IgD-negative memory B cell (primary cell): ENCODE measurements around the gene CATSPER1. TPM values are rescaled to one million over a fixed set of nuclear protein-coding genes. Genes with fewer than 3 reads are reported as not detected.

Experiments
- H3K27ac Mint-ChIP-seq, 3 donors: one replicate each; pipeline ENCODE4 v1.8.0; 2020 to 2022; ENCODE audit warnings: mild to moderate bottlenecking in 3 of 3, mixed read lengths in 3 of 3, moderate library complexity in 1 of 3
- H3K27me3 Mint-ChIP-seq: one replicate; pipeline ENCODE4 v1.8.0; 2021; ENCODE audit warnings: mixed read lengths
- H3K36me3 Mint-ChIP-seq: one replicate; pipeline ENCODE4 v1.8.0; 2020; ENCODE audit warnings: mild to moderate bottlenecking, mixed read lengths
- H3K4me1 Mint-ChIP-seq, 3 donors: one replicate each; pipeline ENCODE4 v1.8.0; 2020 to 2022; ENCODE audit warnings: mixed read lengths in 3 of 3, mild to moderate bottlenecking in 1 of 3
- H3K4me3 Mint-ChIP-seq, 4 donors: one replicate each; pipeline ENCODE4 v1.8.0; 2020 to 2022; ENCODE audit warnings: mild to moderate bottlenecking in 4 of 4, mixed read lengths in 4 of 4, moderate library complexity in 3 of 4
- H3K9me3 Mint-ChIP-seq, 3 donors: one replicate each; pipeline ENCODE4 v1.8.0; 2020 to 2021; ENCODE audit warnings: mixed read lengths in 3 of 3, mild to moderate bottlenecking in 1 of 3
- polyA plus RNA-seq: library from polyadenylated mRNA; unstranded; fragments of 300-500 nt; fragmentation: Illumina TruSeq; gene quantifications from one replicate; pipeline ENCODE4 v1.2.3, GENCODE V29; 2021

CATSPER1 gene
- not detected for polyA plus RNA-seq

DNA sequence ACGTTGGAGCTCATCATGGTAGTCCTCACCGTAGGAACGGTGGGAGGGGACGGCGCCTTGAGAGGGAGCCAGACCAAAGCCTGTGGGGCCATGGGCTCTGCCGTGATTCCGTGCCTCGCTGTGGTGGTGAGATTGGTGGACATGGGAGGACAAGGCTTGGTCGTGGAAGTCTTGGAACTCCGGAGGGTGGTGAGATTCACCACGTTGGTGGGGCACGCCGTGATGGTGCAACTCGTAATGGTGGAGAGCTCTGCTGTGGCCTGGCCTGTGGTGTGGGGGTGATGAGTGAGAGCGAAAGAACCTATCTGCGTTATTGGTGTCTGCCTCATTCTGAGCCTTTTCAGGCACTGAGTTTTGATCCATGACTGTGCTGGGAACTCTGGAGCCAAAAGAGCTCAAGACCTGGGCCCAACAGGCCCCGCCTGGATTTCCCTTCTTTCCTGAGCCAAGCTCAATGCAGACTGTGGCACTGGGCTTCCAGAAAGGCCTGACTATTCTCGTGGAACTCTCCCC lies at the start of gene CATSPER1:
Gene CATSPER1, minus strand, starts transcription at position 463 of the 513 bp plus-strand sequence. Its CDS starts 100 bp downstream, at position 363.
- no peak within 1 kb of the TSS for H3K4me3 Mint-ChIP-seq
- H3K27ac Mint-ChIP-seq: peak within 1 kb of the TSS in 1 of 3 donors; percentile 74
- H3K9me3 Mint-ChIP-seq: no peaks in the 10 kb centered on the region
- H3K4me1 Mint-ChIP-seq: peaks cover 2 to 5% (median 2%) of the 10 kb centered on the region in 3 donors
- peaks cover 1% of the 10 kb centered on the region for H3K36me3 Mint-ChIP-seq
- no peaks in the 10 kb centered on the region for H3K27me3 Mint-ChIP-seq

DNA sequence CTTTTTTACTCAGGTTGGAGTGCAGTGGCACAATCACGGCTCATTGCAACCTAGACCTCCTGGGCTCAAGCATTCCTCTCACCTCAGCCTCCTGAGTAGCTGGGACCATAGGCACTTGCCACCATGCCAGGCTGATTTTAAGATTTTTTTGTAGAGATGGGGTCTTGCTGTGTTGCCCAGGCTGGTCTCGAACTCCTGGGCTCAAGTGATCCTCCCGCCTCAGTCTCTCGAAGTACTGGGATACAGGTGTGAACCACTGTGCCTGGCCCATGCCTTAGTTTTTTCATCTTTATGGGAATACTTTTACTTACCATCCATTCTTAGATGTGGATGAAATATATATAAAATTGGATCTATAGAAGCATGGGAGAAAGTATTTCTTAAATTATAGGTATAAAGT lies 49.0 kb upstream of the CATSPER1 start:
- peaks cover 13% of the 10 kb centered on the region for H3K36me3 Mint-ChIP-seq
- H3K9me3 Mint-ChIP-seq: no peaks in the 10 kb centered on the region
- H3K27ac Mint-ChIP-seq: no peak overlapping the region
- peaks cover 44 to 66% (median 51%) of the 10 kb centered on the region in 3 donors for H3K4me1 Mint-ChIP-seq
- no peaks in the 10 kb centered on the region for H3K27me3 Mint-ChIP-seq
- H3K4me3 Mint-ChIP-seq: no peak overlapping the region

DNA sequence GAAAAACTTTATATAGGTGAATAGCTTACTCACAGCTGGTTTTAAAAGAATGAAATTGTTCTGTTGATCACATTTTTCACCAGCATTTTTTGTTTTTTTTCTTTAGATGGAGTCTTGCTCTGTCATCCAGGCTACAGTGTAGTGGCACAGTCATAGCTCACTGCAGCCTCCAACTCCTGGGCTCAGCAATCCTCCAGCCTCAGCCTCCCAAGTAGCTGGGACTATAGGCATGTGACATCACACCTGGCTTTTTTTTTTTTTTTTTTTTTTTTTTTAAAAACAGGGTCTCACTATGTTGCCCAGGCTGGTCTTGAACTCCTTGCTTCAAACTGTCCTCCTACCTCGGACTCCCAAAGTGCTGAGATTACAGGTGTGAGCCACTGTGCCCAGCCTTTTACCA lies 47.4 kb upstream of the CATSPER1 start:
- H3K4me3 Mint-ChIP-seq: peak overlapping the region in 3 of 4 donors; percentile 31 to 99 (median 81)
- H3K9me3 Mint-ChIP-seq: no peaks in the 10 kb centered on the region
- H3K36me3 Mint-ChIP-seq: peaks cover 13% of the 10 kb centered on the region
- H3K27me3 Mint-ChIP-seq: no peaks in the 10 kb centered on the region
- peaks cover 42 to 59% (median 45%) of the 10 kb centered on the region in 3 donors for H3K4me1 Mint-ChIP-seq
- peak overlapping the region; percentile 45 to 98 (median 67) for H3K27ac Mint-ChIP-seq

DNA sequence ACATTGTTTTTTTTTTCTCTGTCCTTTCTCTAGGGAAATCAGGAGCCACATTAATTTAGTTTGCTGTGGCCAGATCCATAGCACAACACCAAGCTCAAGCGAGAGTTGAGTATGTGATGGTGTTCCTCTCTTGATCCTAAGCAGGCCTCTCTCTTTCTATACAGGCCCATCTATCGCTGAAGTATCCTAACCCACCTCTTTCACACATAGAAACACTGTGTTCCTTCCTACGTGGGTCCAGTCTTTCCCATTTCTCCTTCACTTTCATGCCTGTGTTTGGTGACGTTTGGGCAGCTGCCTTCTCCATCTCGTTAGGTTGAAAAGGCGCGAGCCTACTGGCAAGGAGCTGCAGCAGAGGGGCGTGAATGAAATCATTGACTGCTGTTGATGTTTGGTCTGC lies 46.2 kb upstream of the CATSPER1 start:
- Mint-ChIP-seq H3K9me3 (no peaks in the 10 kb centered on the region), H3K4me1 (peaks cover 39 to 56% (median 43%) of the 10 kb centered on the region in 3 donors), H3K36me3 (peaks cover 13% of the 10 kb centered on the region), H3K27ac (peak overlapping the region; percentile 7 to 98 (median 67)), H3K4me3 (peak overlapping the region; percentile 89 to 99 (median 98)), H3K27me3 (no peaks in the 10 kb centered on the region)

DNA sequence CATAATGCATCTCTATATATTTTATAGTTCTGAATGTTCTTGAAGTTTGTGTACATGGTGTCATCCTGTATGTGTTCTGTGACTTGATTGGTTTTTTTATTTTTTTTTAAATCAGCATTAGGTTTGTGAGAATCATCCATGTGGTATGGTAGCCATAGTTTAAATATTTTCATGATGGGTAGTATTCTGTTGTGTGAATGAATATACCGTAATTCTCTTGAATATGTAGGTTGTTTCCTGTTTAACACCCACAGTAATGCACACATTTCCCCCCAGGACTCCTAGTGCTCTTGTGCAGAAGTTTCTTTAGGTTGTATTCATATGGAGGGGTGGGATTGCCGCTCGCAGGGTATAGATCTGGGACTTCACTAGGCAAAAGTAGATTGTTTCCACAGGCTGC lies 45.8 kb upstream of the CATSPER1 start:
- Mint-ChIP-seq H3K4me1 (peaks cover 39 to 56% (median 44%) of the 10 kb centered on the region in 3 donors), H3K9me3 (no peaks in the 10 kb centered on the region), H3K27me3 (no peaks in the 10 kb centered on the region), H3K36me3 (peaks cover 13% of the 10 kb centered on the region), H3K27ac (peak overlapping the region; percentile 61 to 98 (median 97)), H3K4me3 (peak overlapping the region; percentile 89 to 99 (median 98))

DNA sequence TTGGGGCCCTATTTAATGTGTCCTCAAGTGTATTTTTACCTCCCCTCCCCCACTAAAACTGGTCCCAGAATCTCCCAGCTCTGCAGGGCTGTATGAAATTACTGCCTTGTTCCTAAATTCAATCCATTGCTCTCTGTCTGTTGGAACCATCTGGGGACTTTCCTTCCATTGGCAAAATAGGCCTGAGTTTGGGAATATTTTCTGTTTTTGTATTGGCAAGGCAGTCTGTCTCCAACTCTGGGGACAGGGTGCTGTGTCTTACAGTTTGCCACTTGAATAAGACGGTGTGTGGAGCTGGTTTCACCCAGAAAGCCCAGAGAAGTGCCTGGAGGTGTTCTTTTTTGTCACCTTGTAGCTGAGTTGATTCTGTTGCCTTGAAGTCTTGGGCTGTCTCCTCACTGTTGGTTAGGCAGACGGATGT lies 45.1 kb upstream of the CATSPER1 start:
- Mint-ChIP-seq H3K4me1 (peaks cover 43 to 55% (median 44%) of the 10 kb centered on the region in 3 donors), H3K36me3 (peaks cover 9% of the 10 kb centered on the region), H3K4me3 (peak overlapping the region; percentile 89 to 99 (median 98)), H3K27me3 (no peaks in the 10 kb centered on the region), H3K9me3 (no peaks in the 10 kb centered on the region), H3K27ac (peak overlapping the region; percentile 94 to 98 (median 97))

DNA sequence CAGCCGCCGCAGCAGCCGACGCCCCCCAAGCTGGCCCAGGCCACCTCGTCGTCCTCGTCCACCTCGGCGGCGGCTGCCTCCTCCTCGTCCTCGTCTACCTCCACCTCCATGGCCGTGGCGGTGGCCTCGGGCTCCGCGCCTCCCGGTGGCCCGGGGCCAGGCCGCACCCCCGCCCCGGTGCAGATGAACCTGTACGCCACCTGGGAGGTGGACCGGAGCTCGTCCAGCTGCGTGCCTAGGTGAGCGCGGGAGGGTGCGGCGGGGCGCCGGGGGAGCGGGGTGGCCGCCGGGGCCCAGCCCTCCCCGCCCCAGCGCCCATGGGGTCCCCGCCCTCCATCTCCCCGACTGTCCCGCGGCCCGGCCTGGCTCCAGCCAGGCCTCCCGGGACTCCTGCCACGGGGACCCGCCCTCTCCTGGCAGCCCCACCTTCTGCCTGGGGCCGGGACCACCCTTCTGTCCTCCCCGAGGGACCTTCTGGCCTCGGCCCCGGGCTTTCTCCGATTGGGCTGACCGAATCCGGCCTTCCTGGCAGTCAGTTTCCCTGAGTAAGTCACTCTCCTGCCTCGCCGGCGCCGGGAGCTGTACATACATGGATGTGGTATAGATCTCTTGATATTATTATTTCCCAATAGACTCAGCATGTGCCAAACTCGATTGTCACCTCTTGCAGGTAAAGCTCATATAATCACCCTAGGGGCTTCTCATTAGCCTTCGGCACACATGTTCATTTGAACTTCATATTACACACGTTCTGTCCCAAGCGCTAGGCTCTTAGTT lies 44.5 kb upstream of the CATSPER1 start:
- peaks cover 12% of the 10 kb centered on the region for H3K36me3 Mint-ChIP-seq
- peaks cover 43 to 51% (median 48%) of the 10 kb centered on the region in 3 donors for H3K4me1 Mint-ChIP-seq
- H3K27ac Mint-ChIP-seq: peak overlapping the region; percentile 94 to 98 (median 97)
- H3K9me3 Mint-ChIP-seq: no peaks in the 10 kb centered on the region
- peak overlapping the region; percentile 89 to 99 (median 98) for H3K4me3 Mint-ChIP-seq
- no peaks in the 10 kb centered on the region for H3K27me3 Mint-ChIP-seq

DNA sequence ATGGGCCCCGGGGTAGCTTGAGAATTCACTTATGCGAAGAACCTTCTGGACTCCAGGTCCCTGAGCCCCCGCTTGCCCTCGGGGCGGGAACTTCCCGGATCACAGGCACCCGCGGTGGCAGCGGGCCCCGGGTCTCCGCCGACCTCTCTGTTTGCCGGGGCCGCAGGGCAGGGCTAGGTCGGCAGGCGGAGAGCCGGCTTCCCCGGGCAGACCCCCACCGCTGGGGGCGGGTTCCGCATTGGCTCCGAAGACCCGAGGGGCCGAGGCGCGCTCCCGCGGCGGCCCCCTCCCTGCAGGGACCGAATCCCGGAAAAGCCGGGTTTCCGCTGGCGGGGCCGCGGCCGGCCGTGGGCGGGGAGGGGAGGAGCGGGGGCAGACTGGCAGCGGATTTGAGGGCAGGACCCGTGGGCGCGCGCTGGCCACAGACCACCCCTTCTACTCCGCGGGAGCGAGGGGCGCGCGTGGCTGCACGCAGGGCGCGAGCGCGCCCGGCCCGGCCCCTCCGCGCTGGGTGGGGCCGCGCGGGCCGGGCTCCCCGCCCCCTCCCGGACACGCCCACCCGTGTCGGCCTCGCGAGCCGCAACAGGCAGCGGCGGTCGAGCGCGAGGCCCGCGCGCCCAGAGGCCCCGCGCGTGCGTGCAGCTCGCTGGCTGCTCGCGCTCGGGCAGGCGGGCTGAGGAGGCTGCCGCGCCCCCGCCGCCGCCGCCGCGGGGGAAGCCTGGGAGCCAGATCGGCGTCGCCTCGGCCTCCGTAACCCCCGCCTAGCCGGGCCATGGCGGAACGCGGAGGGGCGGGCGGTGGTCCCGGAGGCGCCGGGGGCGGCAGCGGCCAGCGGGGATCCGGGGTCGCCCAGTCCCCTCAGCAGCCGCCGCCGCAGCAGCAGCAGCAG lies 43.7 kb upstream of the CATSPER1 start, which contains the start of gene PACS1:
Gene PACS1, plus strand, starts transcription at position 558 of the 889 bp plus-strand sequence. Its CDS starts 215 bp downstream, at position 773.
- no peaks in the 10 kb centered on the region for H3K27me3 Mint-ChIP-seq
- H3K4me1 Mint-ChIP-seq: peaks cover 46 to 51% (median 48%) of the 10 kb centered on the region in 3 donors
- peak within 1 kb of the TSS; percentile 97 to 98 (median 97) for H3K27ac Mint-ChIP-seq
- H3K9me3 Mint-ChIP-seq: no peaks in the 10 kb centered on the region
- H3K4me3 Mint-ChIP-seq: peak within 1 kb of the TSS; percentile 90 to 99 (median 98)
- H3K36me3 Mint-ChIP-seq: peaks cover 16% of the 10 kb centered on the region

DNA sequence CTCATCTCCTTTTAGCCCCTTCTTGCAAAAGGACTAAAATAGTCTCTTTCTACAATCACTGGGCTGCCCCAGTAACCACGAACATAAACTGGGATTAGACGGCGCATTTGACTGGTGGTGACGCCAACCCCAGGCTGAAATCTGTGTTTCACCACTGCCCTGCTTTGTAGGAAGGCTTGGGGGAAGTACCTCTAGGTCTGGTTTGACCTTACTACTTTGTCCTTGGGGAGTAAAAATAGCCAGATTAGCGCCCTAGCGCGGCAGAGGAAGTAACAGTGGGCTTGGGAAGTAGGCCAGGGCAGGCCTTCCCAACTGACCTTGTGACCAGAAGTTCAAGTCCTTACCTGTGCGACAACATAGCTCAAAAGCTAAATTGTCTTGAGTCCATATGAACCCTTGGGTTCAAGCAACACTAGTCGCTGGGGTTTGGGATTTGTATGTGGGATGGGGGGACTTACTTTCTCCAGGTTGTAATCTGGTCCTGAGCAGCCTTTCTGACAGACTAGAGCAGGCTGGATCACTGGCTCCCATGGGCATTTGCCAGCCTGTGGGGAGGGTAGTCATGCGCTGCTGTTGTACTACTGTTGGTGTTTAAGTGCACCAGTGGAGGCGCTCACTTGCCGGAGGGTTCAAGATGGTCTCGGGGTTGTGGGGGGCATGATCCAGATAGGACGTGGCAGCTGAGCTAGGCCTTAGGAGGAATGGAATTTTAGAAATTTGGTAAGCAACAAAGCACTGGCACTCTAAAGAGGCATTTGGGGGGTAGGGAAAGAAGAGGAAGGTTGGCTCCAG lies 42.8 kb upstream of the CATSPER1 start:
- Mint-ChIP-seq H3K4me1 (peaks cover 44 to 47% (median 45%) of the 10 kb centered on the region in 3 donors), H3K27me3 (no peaks in the 10 kb centered on the region), H3K4me3 (peak overlapping the region; percentile 86 to 93 (median 90)), H3K36me3 (peaks cover 16% of the 10 kb centered on the region), H3K27ac (peak overlapping the region; percentile 90 to 97 (median 95)), H3K9me3 (no peaks in the 10 kb centered on the region)

DNA sequence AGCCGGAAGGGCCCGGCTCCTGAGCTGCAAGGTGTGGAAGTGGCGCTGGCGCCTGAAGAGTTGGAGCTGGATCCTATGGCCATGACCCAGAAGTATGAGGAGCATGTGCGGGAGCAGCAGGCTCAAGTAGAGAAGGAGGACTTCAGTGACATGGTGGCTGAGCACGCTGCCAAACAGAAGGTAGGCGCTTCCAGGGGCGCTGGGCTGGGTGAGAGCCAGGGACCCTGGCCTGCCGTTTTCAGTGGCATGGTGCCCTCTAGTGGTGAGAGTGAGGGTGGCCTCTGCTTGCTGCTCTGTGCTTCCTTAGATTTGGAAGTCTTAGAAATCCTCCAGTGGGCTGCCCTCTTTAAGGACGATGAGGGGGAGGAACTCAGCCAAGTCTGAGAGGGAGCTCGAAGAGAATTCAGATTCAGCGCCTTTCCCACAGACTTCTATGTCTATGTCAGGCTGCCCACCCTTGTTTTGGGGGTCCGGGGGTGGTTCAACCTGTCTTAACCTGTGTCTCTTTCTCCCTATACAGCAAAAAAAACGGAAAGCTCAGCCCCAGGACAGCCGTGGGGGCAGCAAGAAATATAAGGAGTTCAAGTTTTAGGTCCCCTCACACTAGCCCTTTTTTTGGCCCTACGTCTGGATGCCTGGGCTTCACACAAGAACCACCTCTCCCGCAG lies 42.0 kb upstream of the CATSPER1 start:
- peak overlapping the region; percentile 85 to 91 (median 90) for H3K4me3 Mint-ChIP-seq

DNA sequence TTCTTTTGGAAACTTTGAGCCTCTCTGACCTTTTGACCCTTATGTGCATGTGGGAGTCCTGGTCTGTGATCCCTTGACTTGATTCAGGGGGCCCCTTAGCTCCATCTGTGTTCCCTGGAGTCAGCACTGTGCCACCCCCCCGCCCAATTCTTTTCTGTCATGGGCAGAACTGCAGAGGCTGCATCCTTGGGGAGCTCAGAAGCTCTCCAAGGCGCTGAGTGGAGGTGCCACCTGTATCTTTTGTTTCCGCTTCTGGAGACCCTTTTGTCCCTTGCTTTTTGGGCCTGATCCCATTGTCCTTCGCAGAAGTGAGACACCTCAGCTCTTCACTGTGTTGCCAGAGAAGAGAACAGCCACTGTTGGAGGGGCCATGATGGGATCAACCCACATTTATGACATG lies 41.4 kb upstream of the CATSPER1 start:
- Mint-ChIP-seq H3K4me1 (peaks cover 34 to 38% (median 36%) of the 10 kb centered on the region in 3 donors), H3K27ac (peak overlapping the region; percentile 90 to 97 (median 95)), H3K9me3 (no peaks in the 10 kb centered on the region), H3K27me3 (no peaks in the 10 kb centered on the region), H3K36me3 (peaks cover 15% of the 10 kb centered on the region), H3K4me3 (peak overlapping the region in 2 of 4 donors; percentile 60 to 91)

More for the DNA sequence above, 42.0 kb upstream of the CATSPER1 start:
- Mint-ChIP-seq H3K27ac (peak overlapping the region; percentile 90 to 97 (median 95)), H3K36me3 (peaks cover 15% of the 10 kb centered on the region), H3K27me3 (no peaks in the 10 kb centered on the region), H3K4me1 (peaks cover 39 to 44% (median 43%) of the 10 kb centered on the region in 3 donors), H3K9me3 (no peaks in the 10 kb centered on the region)

DNA sequence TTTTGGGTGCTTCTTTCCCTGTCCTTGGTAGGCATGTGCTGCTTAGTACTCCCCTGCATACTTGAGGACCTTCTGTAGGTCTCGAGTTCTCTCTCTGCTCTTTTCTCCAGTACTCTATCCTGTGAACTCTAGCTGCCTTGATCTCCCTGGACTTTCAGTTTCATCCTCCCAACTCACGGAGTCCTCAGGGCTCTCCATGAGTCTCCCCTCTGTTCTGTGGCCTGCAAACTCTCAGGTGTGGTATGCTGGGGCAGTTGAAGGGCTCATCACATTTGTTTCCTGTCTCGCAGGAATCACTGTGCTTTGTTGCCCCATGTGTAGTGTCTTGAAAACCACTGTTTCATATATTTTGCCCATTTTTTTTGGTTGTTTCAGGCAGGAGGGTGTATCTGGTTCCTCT lies 40.5 kb upstream of the CATSPER1 start:
- Mint-ChIP-seq H3K36me3 (peaks cover 15% of the 10 kb centered on the region), H3K27me3 (no peaks in the 10 kb centered on the region), H3K4me1 (peaks cover 27 to 38% (median 27%) of the 10 kb centered on the region in 3 donors), H3K27ac (peak overlapping the region in 2 of 3 donors; percentile 88 to 95), H3K4me3 (peak overlapping the region in 1 of 4 donors; percentile 91), H3K9me3 (no peaks in the 10 kb centered on the region)

DNA sequence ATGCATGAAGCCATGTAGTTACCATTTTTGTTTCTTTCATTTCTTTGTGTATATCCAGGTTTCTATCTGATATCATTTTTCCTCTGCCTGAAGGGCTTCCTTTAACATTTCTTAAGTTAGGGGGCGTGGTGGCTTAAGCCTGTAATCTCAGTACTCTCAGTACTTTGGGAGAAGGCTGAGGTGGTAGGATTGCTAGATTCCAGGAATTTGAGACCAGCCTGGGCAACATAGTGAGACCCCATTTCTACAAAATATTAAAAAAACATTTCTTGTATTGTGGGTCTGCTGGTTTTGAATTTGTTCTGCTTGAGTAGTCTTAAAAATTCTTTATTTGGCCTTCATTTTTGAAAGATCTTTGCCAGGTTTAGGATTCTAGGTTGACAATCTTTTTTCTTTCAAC lies 38.3 kb upstream of the CATSPER1 start:
- no peaks in the 10 kb centered on the region for H3K9me3 Mint-ChIP-seq
- H3K27me3 Mint-ChIP-seq: no peaks in the 10 kb centered on the region
- peaks cover 15% of the 10 kb centered on the region for H3K36me3 Mint-ChIP-seq
- peak overlapping the region in 1 of 3 donors; percentile 53 for H3K27ac Mint-ChIP-seq
- no peak overlapping the region for H3K4me3 Mint-ChIP-seq
- peaks cover 33 to 42% (median 35%) of the 10 kb centered on the region in 3 donors for H3K4me1 Mint-ChIP-seq
